Suprapubic skin (tissue), 3 donors: ENCODE results near the gene OSGIN1.

Experiments used
- CTCF ChIP-seq, 2 donors: fragments of 200-600 bp in 1 of 2; fragments of 450-650 bp in 1 of 2; sonication (generic) in 1 of 2; IDR thresholded peaks; one replicate each; pipeline ENCODE4 v1.5.1; 2016 to 2019; ENCODE audit warnings: antibody characterized with exemption in 2 of 2, mild to moderate bottlenecking in 1 of 2, moderate library complexity in 1 of 2
- EP300 ChIP-seq: sonication (generic); formaldehyde crosslinking; IDR thresholded peaks from one replicate; pipeline ENCODE4 v1.6.1; 2017; ENCODE audit warnings: antibody characterized with exemption

- TF ChIP-seq EP300 (no peak), CTCF (IDR thresholded peaks at IDR 0.05) (no peak)
Measured at GRCh38 chr16:83946154-83946780, 6.8 kb upstream of the OSGIN1 start.
